Lung (tissue), 12 donors: ENCODE measurements around the gene DUSP16. TPM values are rescaled to one million over a fixed set of nuclear protein-coding genes. Genes with fewer than 3 reads are reported as not detected.

Experiments
- ATAC-seq: fragments of 200-7000 bp; cut with Tn5 transposase; one replicate; pipeline ENCODE4 v1.9.1; 2020; ENCODE audit warnings: moderate number of reproducible peaks; ENCODE audit not compliant: insufficient read depth, low FRiP score
- DNase-seq, 3 donors: peaks; one replicate each; pipeline ENCODE4 v3.0.0-alpha.2; 2013 to 2017
- H3K27ac ChIP-seq, 2 donors: one replicate each; pipeline ENCODE4 v1.5.1; 2013; ENCODE audit warnings: mild to moderate bottlenecking in 2 of 2, moderate library complexity in 2 of 2, control low read depth in 1 of 2, inconsistent platforms in 1 of 2, low read depth in 1 of 2, low read length in 1 of 2
- H3K27me3 ChIP-seq, 3 donors: one replicate each; pipeline ENCODE4 v1.5.1; 2013; ENCODE audit warnings: low read length in 2 of 3; ENCODE audit not compliant: control insufficient read depth in 3 of 3, insufficient read depth in 3 of 3
- H3K36me3 ChIP-seq, 4 donors: one replicate each; pipeline ENCODE4 v1.5.1; 2013; ENCODE audit warnings: low read length in 4 of 4, mild to moderate bottlenecking in 1 of 4, moderate library complexity in 1 of 4; ENCODE audit not compliant: control insufficient read depth in 4 of 4, insufficient read depth in 4 of 4
- H3K4me1 ChIP-seq, 5 donors: one replicate each; pipeline ENCODE4 v1.5.1; 2013; ENCODE audit warnings: low read length in 5 of 5, mild to moderate bottlenecking in 2 of 5, moderate library complexity in 1 of 5; ENCODE audit not compliant: control insufficient read depth in 5 of 5, insufficient read depth in 5 of 5
- H3K4me3 ChIP-seq: one replicate; pipeline ENCODE4 v1.5.1; 2013; ENCODE audit warnings: mild to moderate bottlenecking, control low read depth, moderate library complexity
- H3K9ac ChIP-seq, 2 donors: one replicate each; pipeline ENCODE4 v1.5.1; 2013; ENCODE audit warnings: low read length in 2 of 2, control low read depth in 1 of 2; ENCODE audit not compliant: insufficient read depth in 1 of 2
- H3K9me3 ChIP-seq, 4 donors: one replicate each; pipeline ENCODE4 v1.5.1; 2013; ENCODE audit warnings: low read length in 3 of 4, mild to moderate bottlenecking in 1 of 4, moderate library complexity in 1 of 4; ENCODE audit not compliant: control insufficient read depth in 4 of 4, insufficient read depth in 3 of 4
- WGBS, 2 donors: extraction: QIAGEN DNeasy Blood & Tissue Kit; methylation state at CpG; one replicate each; pipeline ENCODE4 v1.1.7; 2013; 5-methylcytosine and 5-hydroxymethylcytosine counted together
- polyA plus RNA-seq, 2 donors: library from polyadenylated mRNA; stranded (reverse); fragments of 200-250 nt; gene quantifications; one replicate each; pipeline ENCODE4 v1.2.1, GENCODE V29; 2013
- total RNA-seq, 2 donors: library from RNA; depleted of rRNA in 1 of 2; stranded (reverse); fragments of >200 nt in 1 of 2; gene quantifications; one replicate each; pipeline ENCODE4 v1.2.1, GENCODE V29; 2014 to 2021
- TF ChIP-seq, protein P1 (sequence below): IDR thresholded peaks from 2 replicates; pipeline ENCODE4 v1.5.1; 2012; ENCODE audit warnings: mild to moderate bottlenecking; ENCODE audit errors: control extremely low read depth, extremely low read depth
- donor health status: control.
- donor health status: control.
- donor health status: Bipolar disorder and iron deficiency.
- donor health status: healthy.
- donor health status: DM: yes; HTN: yes; CAD: no.

DUSP16 gene
- total and polyA plus RNA-seq, 4 donors, result 11.1 to 40.0 (median 25.8) TPM

GRCh38 chr12:12476857-12477531 lies 85.7 kb downstream of the DUSP16 start:
- DNase-seq (no peak), ATAC-seq (no peak)
- no peak overlapping the region for H3K9ac ChIP-seq
- H3K27me3 ChIP-seq, result no peaks in the 10 kb centered on the region
- TF ChIP-seq, protein P1, sequence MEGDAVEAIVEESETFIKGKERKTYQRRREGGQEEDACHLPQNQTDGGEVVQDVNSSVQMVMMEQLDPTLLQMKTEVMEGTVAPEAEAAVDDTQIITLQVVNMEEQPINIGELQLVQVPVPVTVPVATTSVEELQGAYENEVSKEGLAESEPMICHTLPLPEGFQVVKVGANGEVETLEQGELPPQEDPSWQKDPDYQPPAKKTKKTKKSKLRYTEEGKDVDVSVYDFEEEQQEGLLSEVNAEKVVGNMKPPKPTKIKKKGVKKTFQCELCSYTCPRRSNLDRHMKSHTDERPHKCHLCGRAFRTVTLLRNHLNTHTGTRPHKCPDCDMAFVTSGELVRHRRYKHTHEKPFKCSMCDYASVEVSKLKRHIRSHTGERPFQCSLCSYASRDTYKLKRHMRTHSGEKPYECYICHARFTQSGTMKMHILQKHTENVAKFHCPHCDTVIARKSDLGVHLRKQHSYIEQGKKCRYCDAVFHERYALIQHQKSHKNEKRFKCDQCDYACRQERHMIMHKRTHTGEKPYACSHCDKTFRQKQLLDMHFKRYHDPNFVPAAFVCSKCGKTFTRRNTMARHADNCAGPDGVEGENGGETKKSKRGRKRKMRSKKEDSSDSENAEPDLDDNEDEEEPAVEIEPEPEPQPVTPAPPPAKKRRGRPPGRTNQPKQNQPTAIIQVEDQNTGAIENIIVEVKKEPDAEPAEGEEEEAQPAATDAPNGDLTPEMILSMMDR, result no peak
- peaks cover 16 to 31% (median 22%) of the 10 kb centered on the region in 4 donors for H3K36me3 ChIP-seq
- H3K4me3 ChIP-seq, result no peak overlapping the region
- WGBS, 2 donors, result 92 to 93% methylated on average over 21 of the region's 21 CpGs
- no peak overlapping the region for H3K27ac ChIP-seq
- peaks cover 0 to 1% (median 0%) of the 10 kb centered on the region in 5 donors for H3K4me1 ChIP-seq
- H3K9me3 ChIP-seq, result no peaks in the 10 kb centered on the region

- no peak for DNase-seq
- no peak overlapping the region for H3K4me3 ChIP-seq
- H3K36me3 ChIP-seq, result peaks cover 9 to 29% (median 20%) of the 10 kb centered on the region in 4 donors
- H3K27ac ChIP-seq, result peak overlapping the region in 1 of 2 donors; percentile 68
- peaks cover 0 to 1% (median 0%) of the 10 kb centered on the region in 5 donors for H3K4me1 ChIP-seq
- H3K9me3 ChIP-seq, result no peaks in the 10 kb centered on the region
- TF ChIP-seq, protein P1, result no peak
- H3K9ac ChIP-seq, result no peak overlapping the region
- 62 to 76% methylated on average over 15 of the region's 15 CpGs for WGBS, 2 donors
- H3K27me3 ChIP-seq, result no peaks in the 10 kb centered on the region
- ATAC-seq, result no peak
Measured at GRCh38 chr12:12474931-12475795, 87.5 kb downstream of the DUSP16 start.

DNA sequence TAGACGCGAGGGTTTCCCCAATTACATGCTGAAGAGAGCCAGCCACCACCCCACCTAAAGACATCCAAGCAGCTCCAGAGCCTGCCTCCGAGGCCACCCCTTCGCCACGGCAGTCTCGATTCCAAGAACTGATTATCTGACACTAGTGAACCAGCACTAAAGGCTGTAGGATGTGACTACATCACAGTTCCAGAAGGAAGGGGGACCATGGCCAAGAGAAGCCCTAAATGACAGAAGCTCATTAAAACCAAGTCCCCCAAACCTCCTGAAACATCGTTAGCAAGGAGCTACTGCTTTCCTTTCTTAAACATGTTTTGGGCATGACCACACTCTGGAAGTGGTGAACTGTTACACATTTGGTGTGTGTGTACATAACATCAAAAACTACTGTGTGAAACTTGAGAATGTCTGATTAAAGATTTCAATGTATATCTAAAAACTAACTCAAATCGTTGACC lies 88.2 kb downstream of the DUSP16 start:
- no peak overlapping the region for H3K27ac ChIP-seq
- peaks cover 6 to 27% (median 18%) of the 10 kb centered on the region in 4 donors for H3K36me3 ChIP-seq
- H3K4me1 ChIP-seq, result peaks cover 0 to 1% (median 0%) of the 10 kb centered on the region in 5 donors
- no peaks in the 10 kb centered on the region for H3K27me3 ChIP-seq
- H3K9ac ChIP-seq, result no peak overlapping the region
- 72 to 79% methylated on average over 8 of the region's 8 CpGs for WGBS, 2 donors
- H3K9me3 ChIP-seq, result no peaks in the 10 kb centered on the region
- ATAC-seq (no peak), DNase-seq (no peak)
- no peak overlapping the region for H3K4me3 ChIP-seq
- TF ChIP-seq, protein P1, result no peak
